ENCODE data around the gene SH3BGRL2.

GRCh38 chr6:79731471-79731870 is 100.3 kb downstream of the SH3BGRL2 start:
- TF ChIP-seq EZH2 (IDR thresholded peaks at IDR 0.05) (no peak), POLR2AphosphoS5 (IDR thresholded peaks at IDR 0.05; ENCODE audit: borderline replicate concordance, low read depth, low read length) (no peak), FOXP2 (optimal IDR thresholded peaks at IDR 0.05; ENCODE audit: control extremely low read depth, extremely low read length, insufficient read depth) (no peak)

Data from SK-N-MC (cell line).